22Rv1 (cell line): ENCODE data around the gene TXNDC15.

Experiments
- CTCF ChIP-seq: fragments of 450-650 bp; IDR thresholded peaks from 2 replicates; pipeline ENCODE4 v1.5.1; 2017; ENCODE audit warnings: mild to moderate bottlenecking
- ZFX ChIP-seq: fragments of 450-650 bp; IDR thresholded peaks from 2 replicates; pipeline ENCODE4 v1.6.1; 2017; ENCODE audit warnings: antibody characterized with exemption, borderline replicate concordance

- no peak for TF ChIP-seq CTCF
- no peak for TF ChIP-seq ZFX
Observed at GRCh38 chr5:134825212-134825611, 49.0 kb upstream of the TXNDC15 start.
